G401.6 (cell line): Measurements from ENCODE around the gene MC1R.
"Not testable (repeated sequence)": the region's sequence is repeated elsewhere in the genome, so short reads cannot be mapped to it uniquely, and the experiment has no call there.

Experiments
- FAIRE-seq: peaks from 2 replicates; lab custom pipeline; 2012; peaks lifted over from hg19 to GRCh38; lab: Jason Lieb, UNC

MC1R gene

GRCh38 chr16:89918453-89919347, at the start of gene MC1R:
MC1R (plus strand) TSS chr16:89918862; CDS start chr16:89919259, 397 bp downstream.
- FAIRE-seq = peak; percentile 28

- FAIRE-seq = no peak
Observed at GRCh38 chr16:89869911-89870310, 48.8 kb upstream of the MC1R start.

- FAIRE-seq = no peak
Observed at GRCh38 chr16:89870440-89870839, 48.2 kb upstream of the MC1R start.

- no peak for FAIRE-seq
Observed at GRCh38 chr16:89871895-89872294, 46.8 kb upstream of the MC1R start.

GRCh38 chr16:89873109-89873971, 45.3 kb upstream of the MC1R start, which contains the start of gene TCF25:
TCF25 (plus strand) TSS chr16:89873592; CDS start chr16:89873668, 76 bp downstream.
- FAIRE-seq = no peak

- FAIRE-seq = no peak
Observed at GRCh38 chr16:89873972-89874689, 44.5 kb upstream of the MC1R start.

GRCh38 chr16:89879123-89879522, 39.5 kb upstream of the MC1R start:
- not testable (repeated sequence) for FAIRE-seq

- no peak for FAIRE-seq
Observed at GRCh38 chr16:89880477-89881367, 37.9 kb upstream of the MC1R start.

GRCh38 chr16:89881368-89881730, 37.3 kb upstream of the MC1R start:
- no peak for FAIRE-seq

GRCh38 chr16:89883346-89884040, 35.2 kb upstream of the MC1R start:
- FAIRE-seq = no peak

GRCh38 chr16:89884041-89884421, 34.6 kb upstream of the MC1R start:
- FAIRE-seq = no peak

- no peak for FAIRE-seq
Observed at GRCh38 chr16:89887243-89887642, 31.4 kb upstream of the MC1R start.

- no peak for FAIRE-seq
Observed at GRCh38 chr16:89890200-89890599, 28.5 kb upstream of the MC1R start.

GRCh38 chr16:89890886-89891657, 27.6 kb upstream of the MC1R start:
- FAIRE-seq = no peak

GRCh38 chr16:89892055-89892630, 26.5 kb upstream of the MC1R start:
- no peak for FAIRE-seq

- FAIRE-seq = no peak
Observed at GRCh38 chr16:89892635-89893034, 26.0 kb upstream of the MC1R start.

- no peak for FAIRE-seq
Observed at GRCh38 chr16:89893642-89894548, 24.8 kb upstream of the MC1R start.

- FAIRE-seq = no peak
Observed at GRCh38 chr16:89895482-89896250, 23.0 kb upstream of the MC1R start.
